HG03439 (cell line): ENCODE data around the gene SIVA1.
"Not testable (repeated sequence)": the region's sequence is repeated elsewhere in the genome, so short reads cannot be mapped to it uniquely, and the experiment has no call there.

Source experiments
- ATAC-seq: cut with Tn5 transposase; IDR thresholded peaks from one replicate; pipeline ENCODE4 v1.9.1; 2021; ENCODE audit warnings: mild to moderate bottlenecking, moderate library complexity; ENCODE audit not compliant: unreplicated experiment

The SIVA1 gene

DNA sequence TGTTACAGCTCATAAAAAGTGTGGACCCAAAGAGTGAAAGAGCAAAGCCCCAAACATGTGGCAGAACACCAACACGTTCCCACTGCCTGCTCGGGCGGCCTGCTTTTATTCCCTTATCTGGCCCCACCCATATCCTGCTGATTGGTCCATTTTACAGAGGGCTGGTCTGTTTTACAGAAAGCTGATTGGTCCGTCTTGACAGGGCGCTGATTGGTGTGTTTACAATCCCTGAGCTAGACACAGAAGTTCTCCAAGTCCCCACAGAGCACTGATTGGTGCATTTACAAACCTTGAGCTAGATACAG, 2.2 kb upstream of the SIVA1 start:
- ATAC-seq, result not testable (repeated sequence)

DNA sequence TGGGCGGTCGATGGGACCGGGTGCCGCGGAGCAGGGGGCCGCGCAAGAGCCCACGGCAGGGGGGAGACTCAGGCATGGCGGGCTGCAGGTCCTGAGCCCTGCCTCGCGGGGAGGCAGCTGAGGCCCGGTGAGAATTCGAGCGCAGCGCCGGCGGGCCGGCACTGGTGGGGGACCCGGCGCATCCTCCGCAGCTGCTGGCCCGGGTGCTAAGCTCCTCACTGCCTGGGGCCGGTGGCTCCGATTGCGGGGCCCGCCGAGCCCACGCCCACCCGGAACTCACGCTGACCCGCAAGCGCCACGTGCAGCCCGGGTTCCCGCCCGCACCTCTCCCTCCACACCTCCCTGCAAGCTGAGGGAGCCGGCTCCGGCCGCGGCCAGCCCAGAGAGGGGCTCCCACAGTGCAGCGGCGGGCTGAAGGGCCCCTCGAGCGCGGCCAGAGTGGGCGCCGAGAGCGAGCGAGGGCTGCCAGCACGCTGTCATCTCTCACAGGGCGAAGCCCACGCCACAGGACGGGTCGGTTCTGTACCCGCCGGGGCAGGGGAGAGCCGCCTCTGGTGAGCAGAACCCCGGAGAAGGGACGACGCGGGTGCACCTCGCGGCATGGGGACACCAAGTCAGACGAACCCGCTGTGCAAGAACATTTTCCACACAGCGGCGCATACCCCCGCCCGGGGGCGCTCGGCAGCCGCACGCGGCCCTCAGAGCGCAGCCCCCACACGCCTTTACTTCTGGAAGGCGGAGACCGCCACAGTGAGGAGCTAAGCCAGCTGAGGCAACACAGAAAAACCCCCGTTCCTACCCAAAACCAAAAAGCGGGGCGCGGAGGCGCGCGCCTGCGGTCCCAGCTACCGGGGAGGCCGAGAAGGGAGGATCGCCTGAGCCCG, 1.2 kb upstream of the SIVA1 start:
- ATAC-seq, result no peak

DNA sequence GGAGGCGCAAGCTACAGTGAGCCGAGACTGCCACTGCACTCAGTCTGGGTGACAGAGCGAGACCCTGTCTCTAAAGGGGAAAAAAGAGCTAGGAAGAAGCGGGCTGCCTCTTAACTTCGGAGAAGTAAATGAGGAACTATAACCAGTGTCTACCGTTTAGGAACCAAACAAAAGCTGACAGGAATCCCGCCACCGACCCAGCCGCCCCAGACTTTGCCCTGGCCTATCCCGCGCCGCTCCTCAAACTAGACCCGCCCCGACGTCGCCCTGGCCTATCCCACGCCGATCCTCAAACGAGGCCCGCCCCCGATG, 568 bp upstream of the SIVA1 start:
- ATAC-seq, result peak; percentile 3

DNA sequence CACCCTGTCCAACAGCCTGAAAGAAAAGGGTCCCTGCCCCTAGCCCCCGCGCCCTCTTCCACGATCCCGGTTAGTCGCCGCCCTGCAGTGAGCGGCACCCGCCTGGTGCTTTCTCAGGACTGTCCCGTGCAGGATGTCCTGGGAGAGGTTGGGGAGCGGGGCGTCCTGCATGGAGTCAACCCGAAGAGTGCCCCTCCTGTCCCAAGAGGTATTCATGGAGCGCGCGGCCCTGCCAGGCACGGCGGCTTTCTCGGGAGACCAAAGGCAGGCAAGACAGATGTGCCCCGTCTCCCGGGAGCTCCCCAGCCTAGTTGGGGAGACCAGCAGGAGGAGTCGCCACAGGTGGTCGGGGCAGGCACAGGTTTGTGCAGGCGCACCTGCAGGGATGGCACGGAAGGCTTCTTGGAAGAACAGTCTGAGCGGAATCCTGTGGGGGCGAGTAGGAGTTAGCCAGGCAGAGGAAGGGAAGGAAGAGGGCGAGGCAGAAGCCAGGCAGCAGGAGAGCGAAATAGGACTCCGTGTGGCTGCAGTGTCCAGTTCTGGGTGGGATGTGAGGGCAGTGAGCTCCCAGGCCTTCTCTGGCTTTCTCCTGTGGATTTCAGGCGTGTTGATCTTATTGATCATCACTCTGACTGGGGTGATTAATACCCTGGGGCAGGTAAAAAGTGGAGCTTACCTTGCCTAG, 723 bp downstream of the SIVA1 start:
- no peak for ATAC-seq

DNA sequence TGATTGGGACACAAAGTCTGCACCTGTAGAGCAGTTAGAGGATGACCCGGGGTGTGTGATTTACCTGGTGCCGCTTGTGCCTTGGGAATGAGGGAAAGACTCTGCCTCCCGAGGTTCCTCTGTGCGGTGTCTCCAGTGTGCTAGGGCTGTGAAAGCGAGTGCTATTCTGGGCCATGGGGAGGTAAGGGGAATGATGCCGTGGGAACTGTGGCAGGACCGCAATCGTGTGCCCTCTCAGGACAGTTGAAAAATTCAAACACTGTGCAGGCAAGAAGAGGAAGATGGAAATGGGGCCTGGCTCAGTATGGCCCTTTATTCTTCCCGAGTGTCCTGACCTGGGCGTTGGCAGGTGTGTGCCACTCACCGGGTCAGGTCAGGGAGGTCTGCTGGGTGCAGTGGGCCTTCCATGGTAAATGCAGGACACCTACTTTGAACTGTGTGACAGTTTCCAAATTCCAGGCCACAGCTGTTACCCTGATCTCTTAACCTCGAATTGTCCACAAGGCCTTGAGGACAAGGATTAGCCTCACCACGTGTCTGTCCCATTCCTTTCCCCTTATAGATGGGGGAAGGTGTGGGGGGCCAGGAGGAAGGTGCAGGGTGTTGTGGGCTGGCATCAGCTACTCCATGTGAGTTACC, 1.4 kb downstream of the SIVA1 start:
- no peak for ATAC-seq

DNA sequence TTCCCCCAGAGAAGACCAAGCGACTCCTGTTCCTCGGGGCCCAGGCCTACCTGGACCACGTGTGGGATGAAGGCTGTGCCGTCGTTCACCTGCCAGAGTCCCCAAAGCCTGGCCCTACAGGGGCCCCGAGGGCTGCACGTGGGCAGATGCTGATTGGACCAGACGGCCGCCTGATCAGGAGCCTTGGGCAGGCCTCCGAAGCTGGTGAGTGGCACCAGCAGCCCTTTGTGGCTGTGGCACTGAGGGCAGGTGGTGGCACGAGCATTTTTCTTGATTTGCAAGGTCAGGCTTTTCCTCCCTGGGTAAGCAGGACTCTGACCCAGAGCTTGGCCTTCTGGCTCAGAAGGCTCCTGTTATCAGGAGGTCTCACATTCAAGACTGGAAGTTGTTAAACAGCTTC, 2.7 kb downstream of the SIVA1 start:
- no peak for ATAC-seq

DNA sequence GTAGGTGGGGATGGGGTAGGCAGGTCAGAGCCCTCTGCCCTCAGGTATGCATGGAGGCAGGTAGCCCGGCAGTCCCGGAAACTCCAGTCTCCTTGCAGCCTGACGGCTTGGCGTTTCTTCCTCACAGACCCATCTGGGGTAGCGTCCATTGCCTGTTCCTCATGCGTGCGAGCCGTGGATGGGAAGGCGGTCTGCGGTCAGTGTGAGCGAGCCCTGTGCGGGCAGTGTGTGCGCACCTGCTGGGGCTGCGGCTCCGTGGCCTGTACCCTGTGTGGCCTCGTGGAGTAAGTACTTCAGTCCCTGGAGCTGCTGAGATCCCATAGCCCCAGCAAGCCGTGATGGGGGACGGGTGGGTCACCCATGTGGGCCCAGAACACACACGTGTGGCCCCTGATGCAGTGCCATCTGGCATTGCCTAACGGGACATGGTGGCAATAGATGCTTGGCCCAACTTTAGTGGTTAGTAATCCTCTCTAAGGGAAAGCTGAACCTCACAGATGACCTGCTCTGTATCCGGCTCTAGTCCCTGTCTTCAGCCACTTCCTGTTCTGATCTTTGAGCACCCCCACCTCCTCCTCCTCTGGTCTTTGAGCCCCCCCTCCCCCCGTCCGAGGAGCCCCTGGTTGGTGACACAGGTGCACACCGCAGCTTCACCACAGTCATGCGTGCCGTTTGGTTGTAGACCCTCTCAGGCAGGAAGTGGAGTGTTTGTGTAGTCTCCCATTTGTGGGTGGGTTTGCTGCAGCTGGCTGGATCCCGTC, 3.7 kb downstream of the SIVA1 start:
- no peak for ATAC-seq

DNA sequence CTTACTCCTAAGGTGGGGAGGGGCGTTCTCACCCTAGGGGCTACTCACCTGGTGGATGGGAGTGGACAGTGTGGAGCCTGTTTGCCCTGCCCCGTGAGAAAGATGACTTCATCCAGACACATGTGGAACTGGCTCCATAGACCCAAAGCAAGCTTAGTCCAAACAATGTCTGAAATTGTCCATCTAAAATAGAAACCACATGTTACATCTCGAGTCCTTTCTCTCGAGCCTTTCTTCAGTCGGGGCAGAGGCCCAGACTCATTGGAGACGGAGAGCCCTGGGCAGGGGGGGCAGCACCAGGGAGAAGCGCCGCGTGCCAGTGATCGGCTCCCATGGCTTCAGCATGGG, 4.3 kb downstream of the SIVA1 start:
- ATAC-seq, result no peak

DNA sequence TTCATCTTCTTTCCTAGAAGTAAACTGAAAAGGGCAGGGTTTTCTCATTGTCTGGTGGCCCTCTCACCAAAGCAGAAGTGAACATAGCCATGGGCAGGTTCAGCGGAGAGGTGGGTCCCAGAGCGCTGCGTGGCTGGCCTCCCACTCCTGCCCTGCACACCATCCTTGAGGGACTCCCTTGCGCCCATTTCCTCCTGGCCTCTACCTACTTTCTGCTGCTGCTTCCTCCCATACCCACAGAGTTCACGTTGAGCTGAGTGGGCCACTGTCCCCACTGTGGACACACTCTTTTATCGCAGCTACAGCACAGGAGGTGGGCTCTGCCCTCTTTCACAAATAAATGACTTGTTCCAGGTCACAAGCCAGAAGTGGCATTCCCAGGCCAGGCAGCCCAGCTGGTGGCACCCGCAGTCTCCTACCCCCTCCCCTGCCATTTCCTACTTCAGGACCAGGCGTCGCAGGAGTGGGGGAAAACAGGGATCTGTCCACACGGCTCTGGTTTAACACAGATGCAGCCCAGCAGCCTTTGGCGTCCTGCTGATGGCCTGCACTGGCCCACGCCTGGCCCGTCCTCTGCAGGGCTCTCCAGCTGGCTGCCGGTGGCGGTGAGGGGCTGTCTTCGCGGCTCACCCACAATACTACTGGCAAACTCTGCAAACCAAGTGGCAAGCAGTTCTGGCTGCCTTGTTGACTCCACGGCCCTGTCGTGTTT, 4.9 kb downstream of the SIVA1 start:
- no peak for ATAC-seq

DNA sequence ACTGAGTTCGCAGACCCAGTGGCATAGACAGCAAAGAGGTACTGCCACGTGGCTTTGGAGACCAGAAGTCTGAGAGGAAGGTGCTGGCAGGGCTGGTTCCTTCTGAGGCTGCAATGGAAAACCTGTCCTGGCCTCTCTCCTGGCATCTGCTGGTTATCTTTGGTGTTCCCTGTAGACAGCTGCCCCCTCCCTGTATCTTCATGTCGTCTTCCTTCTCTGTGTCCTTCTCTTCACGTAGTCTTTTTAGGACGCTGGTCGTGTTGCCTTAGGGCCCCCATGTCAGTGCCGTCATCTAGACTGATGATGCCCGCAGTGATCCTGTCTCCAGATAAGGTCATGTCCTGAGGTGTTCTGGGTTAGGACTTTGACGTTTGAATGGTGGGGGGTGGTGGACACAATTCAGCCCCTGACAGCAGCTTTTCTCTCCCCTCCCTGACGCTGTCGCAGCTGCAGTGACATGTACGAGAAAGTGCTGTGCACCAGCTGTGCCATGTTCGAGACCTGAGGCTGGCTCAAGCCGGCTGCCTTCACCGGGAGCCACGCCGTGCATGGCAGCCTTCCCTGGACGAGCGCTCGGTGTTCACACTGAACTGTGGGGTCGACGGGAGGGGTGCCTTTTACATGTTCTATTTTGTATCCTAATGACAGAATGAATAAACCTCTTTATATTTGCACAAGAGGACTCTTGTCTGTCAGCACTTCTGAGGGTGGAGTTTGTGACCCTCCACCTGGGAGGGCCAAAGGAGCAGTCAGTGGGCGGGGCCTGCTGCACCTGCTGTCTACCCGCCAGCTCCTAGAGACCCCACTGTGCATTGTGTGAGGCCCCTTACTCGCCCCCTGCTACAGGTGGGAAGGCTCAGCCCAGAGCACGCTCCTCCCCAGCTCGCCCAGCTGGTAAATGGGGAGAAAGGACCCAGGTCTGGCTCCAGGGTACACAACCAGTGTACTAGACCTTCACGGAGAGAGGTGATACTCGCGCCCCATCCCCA, 6.3 kb downstream of the SIVA1 start:
- no peak for ATAC-seq

DNA sequence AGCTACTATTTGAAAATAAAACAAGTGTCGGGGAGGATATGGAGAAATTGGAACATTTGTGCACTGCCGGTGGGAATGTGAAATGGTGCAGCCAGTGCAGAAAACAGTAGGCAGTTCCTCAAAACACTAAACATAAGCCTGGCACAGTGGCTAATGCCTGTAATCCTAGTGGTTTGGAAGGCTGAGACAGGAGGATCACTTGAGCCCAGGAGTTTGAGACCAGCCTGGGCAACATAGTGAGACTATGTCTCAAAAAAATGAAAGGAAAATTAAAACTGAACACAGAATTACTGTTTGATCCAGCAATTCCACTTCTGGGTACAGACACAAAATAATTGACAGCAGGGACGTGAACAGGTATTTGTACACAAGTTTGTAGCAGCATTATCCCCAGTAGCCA, 12.6 kb downstream of the SIVA1 start:
- ATAC-seq, result no peak

DNA sequence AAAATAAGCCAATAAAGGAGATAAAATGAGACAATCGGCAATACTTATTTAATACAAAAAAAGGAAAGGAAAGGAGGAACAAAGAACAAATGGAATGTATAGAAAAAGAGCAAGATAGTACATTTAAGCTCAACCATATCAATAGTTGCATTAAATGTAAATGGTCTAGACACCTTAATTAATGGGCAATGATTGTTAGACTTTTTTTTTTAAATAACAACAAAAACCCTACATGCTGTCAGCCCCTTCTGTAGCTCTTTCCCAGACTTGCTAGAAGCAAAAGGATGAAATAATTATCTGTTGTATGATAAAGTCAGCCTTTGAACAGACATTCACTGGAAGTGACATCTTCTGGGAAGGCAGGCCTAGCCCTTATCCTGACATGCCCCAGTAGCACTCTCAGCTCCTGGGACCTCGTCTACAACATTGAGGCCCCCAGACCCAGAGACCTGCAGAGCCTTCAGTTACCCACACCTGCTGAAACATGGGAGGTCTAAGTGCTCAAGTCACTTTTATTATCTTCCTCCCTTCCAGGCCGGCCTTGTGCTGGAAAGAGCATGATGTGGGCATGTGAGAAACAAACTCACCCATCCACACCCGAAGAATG, 13.4 kb downstream of the SIVA1 start:
- ATAC-seq, result no peak

DNA sequence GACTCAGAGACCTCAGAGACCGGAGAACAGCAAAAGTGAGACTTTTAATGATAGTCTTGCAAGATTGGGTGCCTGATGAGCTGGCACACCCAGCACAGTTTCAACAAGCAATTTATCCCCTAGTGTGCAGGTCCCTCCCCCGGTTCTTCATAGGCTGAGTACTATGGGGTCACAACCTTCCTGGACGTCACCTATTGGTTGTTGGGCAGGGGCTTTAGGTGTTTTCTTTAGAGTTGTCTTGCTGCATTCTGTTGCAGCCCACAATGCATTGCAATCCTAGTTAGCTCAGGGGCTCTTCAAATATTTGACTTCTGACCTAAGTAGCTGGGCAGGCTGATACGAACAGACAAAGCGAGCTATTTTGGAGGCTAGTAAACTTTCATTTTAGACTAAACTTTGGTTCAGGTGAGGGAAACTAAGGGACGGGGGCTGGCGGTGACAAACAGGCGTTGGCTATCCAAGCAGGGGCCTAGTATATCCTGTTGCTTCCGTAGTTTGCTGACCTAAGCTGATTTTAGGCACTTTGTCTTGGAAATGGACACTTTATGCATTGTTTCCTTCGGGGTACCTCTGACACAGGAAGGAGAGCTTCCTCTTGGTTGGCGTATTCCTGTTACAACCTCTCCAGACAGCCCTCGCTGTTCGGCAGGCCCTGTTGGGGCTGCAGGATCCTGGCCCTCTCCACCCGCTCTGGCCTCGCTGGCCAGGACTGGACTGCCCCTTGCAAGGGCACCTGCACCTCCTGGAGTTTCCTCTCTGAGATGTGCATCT, 14.1 kb downstream of the SIVA1 start:
- ATAC-seq, result no peak

DNA sequence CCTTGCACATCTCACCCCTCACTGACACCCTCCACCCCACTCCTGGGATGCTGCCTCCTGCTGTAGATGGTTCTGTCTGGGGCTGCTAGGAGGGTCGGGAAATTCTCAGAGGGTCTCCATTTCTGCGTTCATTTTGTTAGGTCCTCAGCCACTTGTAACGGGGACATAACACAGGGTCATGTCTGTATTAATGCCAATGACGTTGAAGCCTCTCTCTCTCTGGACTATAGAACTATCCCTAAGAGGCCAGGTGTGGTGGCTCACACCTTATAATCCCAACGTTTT, 14.6 kb downstream of the SIVA1 start:
- no peak for ATAC-seq

DNA sequence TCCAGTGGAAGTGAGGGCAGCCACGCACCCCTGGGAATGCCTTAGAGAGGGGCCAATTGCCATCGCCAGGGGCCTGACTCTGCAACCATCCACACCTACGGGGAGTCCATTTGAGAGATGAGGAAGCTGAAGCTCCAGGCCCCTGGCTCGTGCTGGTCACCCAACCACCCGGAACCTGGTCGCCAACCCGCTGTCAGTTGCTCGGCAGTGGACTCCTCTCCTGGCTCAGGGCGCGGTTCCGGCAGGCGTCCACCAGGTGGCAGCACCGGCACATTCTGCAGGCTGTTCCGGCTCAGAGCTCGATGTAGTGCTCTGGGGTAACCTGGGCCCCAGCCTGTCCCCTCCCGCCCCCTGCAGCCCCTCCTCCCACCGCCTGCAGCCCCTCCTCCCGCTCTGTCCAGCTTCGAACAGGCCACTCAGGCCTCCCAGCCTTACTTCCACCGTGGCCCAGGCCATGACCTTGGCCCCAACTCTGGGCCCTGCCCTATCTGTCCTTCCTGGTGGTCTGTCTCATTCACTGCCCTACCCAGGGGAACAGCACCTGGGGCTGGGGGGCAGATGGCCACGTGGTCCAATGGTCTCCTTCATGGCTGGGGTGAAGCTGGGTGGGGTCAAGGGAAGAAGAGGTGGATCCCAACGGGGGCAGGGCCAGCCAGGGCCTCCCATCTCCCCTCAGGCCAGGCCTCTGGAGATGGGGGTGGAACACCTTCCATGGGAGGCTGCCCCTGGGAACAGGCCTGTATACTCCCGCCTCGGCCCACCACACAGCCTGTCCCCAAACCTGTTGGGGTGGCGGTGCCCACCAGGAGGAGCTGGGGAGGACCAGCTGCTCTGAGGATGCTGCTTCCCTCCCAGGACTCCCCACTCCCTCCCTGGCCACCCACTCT, 15.7 kb downstream of the SIVA1 start:
- ATAC-seq, result peak; percentile 60

DNA sequence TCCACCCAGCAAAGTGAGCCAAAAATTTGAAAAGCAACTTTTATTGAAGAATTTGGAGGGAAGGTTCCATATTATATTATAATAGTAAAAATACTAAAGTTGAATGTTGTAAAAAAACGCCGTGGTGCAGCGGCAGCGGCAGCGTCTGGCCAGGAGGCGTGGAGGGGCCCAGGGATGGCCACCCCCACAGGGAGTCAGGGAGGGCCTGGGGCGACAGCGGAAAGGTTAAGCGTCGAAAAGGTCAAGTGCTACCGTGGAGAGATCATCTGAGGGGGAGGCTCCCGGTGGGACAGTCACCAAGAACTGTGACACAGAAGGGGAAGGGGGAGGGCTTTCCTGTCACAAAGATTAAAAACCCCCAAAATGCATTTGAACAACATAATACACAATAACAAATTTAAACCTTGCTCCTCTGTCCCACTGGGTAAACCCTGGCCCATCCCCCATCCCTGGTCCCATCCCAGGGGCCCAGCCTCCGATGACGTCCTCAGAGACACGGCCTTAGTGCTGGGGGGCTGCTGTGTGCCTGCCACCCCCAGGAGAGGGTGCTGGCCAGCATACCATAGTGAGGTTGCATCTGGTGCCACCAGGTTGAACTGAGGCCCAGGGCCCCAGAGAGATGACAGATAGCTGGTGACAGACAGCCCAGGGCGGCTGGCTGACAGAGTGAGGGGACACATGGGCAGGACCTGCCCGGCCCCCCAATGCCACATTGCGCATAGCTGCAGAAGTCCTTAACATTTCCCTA, 16.6 kb downstream of the SIVA1 start:
- ATAC-seq, result no peak

DNA sequence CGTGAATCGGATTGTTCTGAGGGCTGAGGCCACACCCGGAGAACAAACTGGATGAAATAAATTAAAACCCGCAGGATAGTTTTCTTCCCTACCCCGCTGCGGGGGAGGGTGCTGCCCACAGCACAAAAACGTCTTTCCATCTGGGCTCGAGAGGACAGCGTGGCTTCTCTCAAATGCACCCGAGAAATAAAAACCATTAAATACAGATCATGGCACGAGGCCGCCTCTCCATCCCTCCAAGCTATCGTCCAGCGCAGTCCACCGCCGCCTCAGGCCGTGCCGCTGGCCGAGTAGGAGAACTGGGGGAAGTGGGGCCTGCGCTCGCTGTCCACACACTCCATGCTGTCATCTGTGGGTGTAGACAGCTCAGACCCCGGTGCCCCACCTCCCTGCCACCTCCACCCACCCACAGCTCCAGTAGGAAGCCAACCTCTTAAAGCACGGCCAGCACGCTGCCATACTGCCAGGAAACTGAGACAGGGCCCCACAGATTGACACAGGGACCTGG, 17.2 kb downstream of the SIVA1 start:
- ATAC-seq, result no peak
